Measurements from ENCODE around the gene ADCY10. TPM values are rescaled to one million over a fixed set of nuclear protein-coding genes. Genes with fewer than 3 reads are reported as not detected.
"Not testable (repeated sequence)": the region's sequence is repeated elsewhere in the genome, so short reads cannot be mapped to it uniquely, and the experiment has no call there.

ADCY10 gene
- total RNA-seq, 3 donors from 2014 or later (not counting 1 experiment from before 2014, with no cell fraction given): 0.42 to 1.00 TPM; not detected in 1

GRCh38 chr1:167934426-167935215, 20.7 kb upstream of the ADCY10 start:
- no peaks in the 10 kb centered on the region for H3K27me3 ChIP-seq (ENCODE audit: control insufficient read depth, insufficient read depth, low read length)
- DNase-seq (no peak), ATAC-seq (no peak)
- Mint-ChIP-seq H3K27ac (peak overlapping the region; percentile 93 to 98), H3K4me1 (peaks cover 34 to 41% of the 10 kb centered on the region in 2 donors), H3K27me3 (ENCODE audit: low read depth in 2 of 2) (no peaks in the 10 kb centered on the region), H3K36me3 (no peaks in the 10 kb centered on the region), H3K9me3 (no peaks in the 10 kb centered on the region), H3K4me3 (peak overlapping the region; percentile 93)
- H3K36me3 ChIP-seq (ENCODE audit: control insufficient read depth, insufficient read depth, low read length): no peaks in the 10 kb centered on the region
- WGBS (ENCODE audit: insufficient coverage): 25% methylated on average over 3 of the region's 4 CpGs
- H3K27ac ChIP-seq (ENCODE audit: low read length): peak overlapping the region; percentile 95
- peak overlapping the region; percentile 90 for H3K4me3 ChIP-seq (ENCODE audit: low read length)
- H3K4me1 ChIP-seq (ENCODE audit: control insufficient read depth, insufficient read depth, low read length): peaks cover 8% of the 10 kb centered on the region
- no peaks in the 10 kb centered on the region for H3K9me3 ChIP-seq (ENCODE audit: control insufficient read depth, insufficient read depth, low read length)
- intact Hi-C loops (cut with micrococcal nuclease): loop anchor here (5.0 kb wide), 2 partner anchors 1057 to 1433 kb away; partner anchors contain the start of genes BLZF1, NME7 and TADA1
- no peak for TF ChIP-seq CTCF (IDR thresholded peaks at IDR 0.05)

DNA sequence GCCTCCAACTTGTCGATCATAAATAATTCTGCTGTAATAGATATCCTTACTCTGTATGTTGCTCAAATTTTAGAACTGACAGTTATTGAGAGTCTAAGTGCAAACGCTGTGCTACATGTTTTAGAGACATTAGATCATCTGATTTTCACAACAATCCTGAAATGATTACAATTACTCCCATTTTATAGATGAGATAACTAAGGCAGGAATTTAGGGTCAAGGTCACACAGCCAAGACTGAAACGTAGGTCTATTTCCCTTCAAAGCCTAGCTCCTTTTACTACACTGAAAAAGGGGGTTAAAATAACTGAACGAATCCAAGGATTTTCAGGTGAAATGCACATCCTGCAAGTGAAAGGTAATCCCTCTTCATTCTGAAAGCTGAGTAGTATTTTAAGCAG, 19.9 kb upstream of the ADCY10 start:
- H3K4me3 Mint-ChIP-seq: no peak overlapping the region
- 87% methylated on average over 3 of the region's 4 CpGs for WGBS (ENCODE audit: insufficient coverage)

GRCh38 chr1:167929725-167930124, 15.8 kb upstream of the ADCY10 start:
- intact Hi-C loops (cut with micrococcal nuclease): no loop called here
- Mint-ChIP-seq H3K27ac (no peak overlapping the region), H3K4me1 (peaks cover 12% of the 10 kb centered on the region in 2 donors), H3K9me3 (no peaks in the 10 kb centered on the region), H3K36me3 (no peaks in the 10 kb centered on the region), H3K27me3 (ENCODE audit: low read depth in 2 of 2) (no peaks in the 10 kb centered on the region), H3K4me3 (no peak overlapping the region)
- 100% methylated on average over 1 of the region's 1 CpG for WGBS (ENCODE audit: insufficient coverage)
- no peaks in the 10 kb centered on the region for H3K9me3 ChIP-seq (ENCODE audit: control insufficient read depth, insufficient read depth, low read length)
- no peaks in the 10 kb centered on the region for H3K36me3 ChIP-seq (ENCODE audit: control insufficient read depth, insufficient read depth, low read length)
- TF ChIP-seq CTCF (IDR thresholded peaks at IDR 0.05): no peak
- ATAC-seq (no peak), DNase-seq (no peak)
- no peaks in the 10 kb centered on the region for H3K4me1 ChIP-seq (ENCODE audit: control insufficient read depth, insufficient read depth, low read length)
- no peak overlapping the region for H3K27ac ChIP-seq (ENCODE audit: low read length)
- H3K4me3 ChIP-seq (ENCODE audit: low read length): no peak overlapping the region
- no peaks in the 10 kb centered on the region for H3K27me3 ChIP-seq (ENCODE audit: control insufficient read depth, insufficient read depth, low read length)

More for the DNA sequence above, 19.9 kb upstream of the ADCY10 start:
- Histone ChIP-seq H3K27me3 (ENCODE audit: control insufficient read depth, insufficient read depth, low read length) (no peaks in the 10 kb centered on the region), H3K27ac (ENCODE audit: low read length) (no peak overlapping the region), H3K9me3 (ENCODE audit: control insufficient read depth, insufficient read depth, low read length) (no peaks in the 10 kb centered on the region), H3K4me1 (ENCODE audit: control insufficient read depth, insufficient read depth, low read length) (peaks cover 8% of the 10 kb centered on the region), H3K36me3 (ENCODE audit: control insufficient read depth, insufficient read depth, low read length) (no peaks in the 10 kb centered on the region), H3K4me3 (ENCODE audit: low read length) (no peak overlapping the region)
- no peak for TF ChIP-seq CTCF (IDR thresholded peaks at IDR 0.05)
- intact Hi-C loops (cut with micrococcal nuclease): no loop called here
- Mint-ChIP-seq H3K4me1 (peaks cover 34 to 41% of the 10 kb centered on the region in 2 donors), H3K27ac (no peak overlapping the region), H3K9me3 (no peaks in the 10 kb centered on the region), H3K27me3 (ENCODE audit: low read depth in 2 of 2) (no peaks in the 10 kb centered on the region), H3K36me3 (no peaks in the 10 kb centered on the region)
- DNase-seq (no peak), ATAC-seq (no peak)

- H3K27me3 ChIP-seq (ENCODE audit: control insufficient read depth, insufficient read depth, low read length); DNase-seq; H3K9me3 ChIP-seq (ENCODE audit: control insufficient read depth, insufficient read depth, low read length); H3K4me1 ChIP-seq (ENCODE audit: control insufficient read depth, insufficient read depth, low read length); H3K4me3 Mint-ChIP-seq; intact Hi-C loops (cut with micrococcal nuclease); ATAC-seq; H3K27ac Mint-ChIP-seq; H3K4me1 Mint-ChIP-seq; H3K36me3 ChIP-seq (ENCODE audit: control insufficient read depth, insufficient read depth, low read length); H3K9me3 Mint-ChIP-seq; H3K36me3 Mint-ChIP-seq; H3K27me3 Mint-ChIP-seq (ENCODE audit: low read depth in 2 of 2); H3K4me3 ChIP-seq (ENCODE audit: low read length); H3K27ac ChIP-seq (ENCODE audit: low read length): not testable (repeated sequence)
- WGBS (ENCODE audit: insufficient coverage): 100% methylated on average over 6 of the region's 9 CpGs
Observed at GRCh38 chr1:167928919-167929318, 15.0 kb upstream of the ADCY10 start.

Measured in natural killer cell (primary cell).